H54 (cell line): ENCODE data around the gene CYSLTR2.

Source experiments
- DNase-seq: peaks from one replicate; pipeline ENCODE4 v3.0.0; 2011; ENCODE audit warnings: low spot score, mixed read lengths; ENCODE audit not compliant: insufficient read length
- FAIRE-seq: peaks from 3 replicates; lab custom pipeline; 2011; peaks lifted over from hg19 to GRCh38; lab: Jason Lieb, UNC
- POLR2A ChIP-seq: IDR thresholded peaks from 2 replicates; pipeline ENCODE4 v1.6.1; 2011; ENCODE audit warnings: low read depth, mild to moderate bottlenecking, low read length

Gene CYSLTR2

GRCh38 chr13:48653472-48653939 lies at the start of gene CYSLTR2:
TSS of gene CYSLTR2 (plus strand) at chr13:48653929. CDS start at chr13:48706818, 52,889 bp downstream.
- FAIRE-seq (no peak), DNase-seq (no peak)
- TF ChIP-seq POLR2A: no peak

- no peak for TF ChIP-seq POLR2A
These were observed 38.7 kb upstream of the CYSLTR2 start for GRCh38 chr13:48615049-48615448.

GRCh38 chr13:48618937-48619336 lies 34.8 kb upstream of the CYSLTR2 start:
- no peak for TF ChIP-seq POLR2A
- FAIRE-seq (no peak), DNase-seq (no peak)

More at GRCh38 chr13:48615049-48615448, 38.7 kb upstream of the CYSLTR2 start:
- FAIRE-seq (no peak), DNase-seq (no peak)

- FAIRE-seq (no peak), DNase-seq (no peak)
- TF ChIP-seq POLR2A: no peak
These were observed 32.7 kb upstream of the CYSLTR2 start for GRCh38 chr13:48621056-48621455.

- DNase-seq: no peak
These were observed 29.7 kb upstream of the CYSLTR2 start for GRCh38 chr13:48624016-48624415.

GRCh38 chr13:48624858-48625257 lies 28.9 kb upstream of the CYSLTR2 start:
- TF ChIP-seq POLR2A: no peak
- FAIRE-seq (no peak), DNase-seq (no peak)

More at GRCh38 chr13:48624016-48624415, 29.7 kb upstream of the CYSLTR2 start:
- FAIRE-seq: no peak
- no peak for TF ChIP-seq POLR2A

GRCh38 chr13:48625413-48626076 lies 28.2 kb upstream of the CYSLTR2 start:
- no peak for FAIRE-seq
- no peak for TF ChIP-seq POLR2A
- no peak for DNase-seq

GRCh38 chr13:48626077-48626449 lies 27.7 kb upstream of the CYSLTR2 start:
- TF ChIP-seq POLR2A: no peak
- no peak for DNase-seq
- no peak for FAIRE-seq

- no peak for FAIRE-seq
- no peak for DNase-seq
- no peak for TF ChIP-seq POLR2A
These were observed 26.8 kb upstream of the CYSLTR2 start for GRCh38 chr13:48626726-48627451.

- TF ChIP-seq POLR2A: no peak
- no peak for DNase-seq
- FAIRE-seq: no peak
These were observed 24.5 kb upstream of the CYSLTR2 start for GRCh38 chr13:48629277-48629676.

GRCh38 chr13:48630291-48630690 lies 23.4 kb upstream of the CYSLTR2 start:
- FAIRE-seq (no peak), DNase-seq (no peak)
- TF ChIP-seq POLR2A: no peak

GRCh38 chr13:48630773-48631172 lies 23.0 kb upstream of the CYSLTR2 start:
- FAIRE-seq: no peak
- no peak for TF ChIP-seq POLR2A
- DNase-seq: no peak

GRCh38 chr13:48631441-48631840 lies 22.3 kb upstream of the CYSLTR2 start:
- DNase-seq (no peak), FAIRE-seq (no peak)
- TF ChIP-seq POLR2A: no peak

GRCh38 chr13:48633700-48634099 lies 20.0 kb upstream of the CYSLTR2 start:
- no peak for DNase-seq
- no peak for FAIRE-seq
- TF ChIP-seq POLR2A: no peak

GRCh38 chr13:48634636-48635035 lies 19.1 kb upstream of the CYSLTR2 start:
- DNase-seq (no peak), FAIRE-seq (no peak)
- no peak for TF ChIP-seq POLR2A

GRCh38 chr13:48635478-48635877 lies 18.3 kb upstream of the CYSLTR2 start:
- FAIRE-seq: no peak
- no peak for TF ChIP-seq POLR2A

More at GRCh38 chr13:48635478-48635877, 18.3 kb upstream of the CYSLTR2 start:
- DNase-seq: no peak
